SK-N-SH (cell line): ENCODE data around the gene CABP1. TPM values are rescaled to one million over a fixed set of nuclear protein-coding genes. Genes with fewer than 3 reads are reported as not detected.

ENCODE experiments used
- CTCF ChIA-PET: fragments of 300-600, 350-600 bp; formaldehyde crosslinking; extraction: SDS; loops from one replicate; lab custom pipeline; 2021; lab: Yijun Ruan, JAX
- POLR2A ChIA-PET: fragments of 350-600 bp; sonication (Branson Sonifier 250); formaldehyde crosslinking; extraction: SDS; loops from one replicate; lab custom pipeline; 2020; ENCODE audit warnings: antibody characterized with exemption, inconsistent platforms; lab: Yijun Ruan, JAX
- DNase-seq: peaks from one replicate; pipeline ENCODE4 v3.0.0; 2012
- H2AFZ ChIP-seq: fragments of 200-600 bp; sonication (generic); 2 replicates; pipeline ENCODE4 v1.8.1; 2016; ENCODE audit warnings: antibody characterized with exemption, mild to moderate bottlenecking, low read depth
- H3F3A ChIP-seq: fragments of 200-600 bp; sonication (generic); replicated peaks from 2 replicates; pipeline ENCODE3; 2016; ENCODE audit warnings: antibody characterized with exemption, mild to moderate bottlenecking; ENCODE audit not compliant: insufficient read depth
- H3K27ac ChIP-seq, 2 experiments: fragments of 200-500 bp in 1 of 2; fragments of 200-600 bp in 1 of 2; sonication (Bioruptor generic) in 1 of 2; sonication (generic), shearing (Covaris generic) in 1 of 2; 2 replicates each; pipeline versions ENCODE4 v1.5.1 to v1.6.1; 2014 to 2016; ENCODE audit warnings: low read depth in 2 of 2, inconsistent platforms in 1 of 2, low read length in 1 of 2, mild to moderate bottlenecking in 1 of 2, mixed read lengths in 1 of 2
- H3K27me3 ChIP-seq: fragments of 200-600 bp; sonication (generic), shearing (Covaris generic); 2 replicates; pipeline ENCODE4 v1.6.1; 2016; ENCODE audit warnings: mixed run types; ENCODE audit not compliant: insufficient read depth
- H3K36me3 ChIP-seq, 2 experiments: fragments of 200-500 bp in 1 of 2; fragments of 200-600 bp in 1 of 2; sonication (Bioruptor generic) in 1 of 2; sonication (generic) in 1 of 2; replicated peaks in 1 of 2; 2 replicates each; pipeline versions ENCODE3 to v1.5.1; 2014 to 2016; ENCODE audit warnings: low read length in 1 of 2, mild to moderate bottlenecking in 1 of 2; ENCODE audit not compliant: insufficient read depth in 2 of 2, control insufficient read depth in 1 of 2
- H3K4me1 ChIP-seq, 2 experiments: fragments of 200-500 bp in 1 of 2; fragments of 200-600 bp in 1 of 2; sonication (Bioruptor generic) in 1 of 2; sonication (generic), shearing (Covaris generic) in 1 of 2; 2 replicates each; pipeline versions ENCODE4 v1.5.1 to v1.6.1; 2014 to 2016; ENCODE audit warnings: low read depth in 1 of 2, low read length in 1 of 2, mixed run types in 1 of 2; ENCODE audit not compliant: insufficient read depth in 2 of 2, control insufficient read depth in 1 of 2
- H3K4me2 ChIP-seq: fragments of 200-600 bp; sonication (generic), shearing (Covaris generic); 2 replicates; pipeline ENCODE4 v1.6.1; 2017; ENCODE audit warnings: mixed run types
- H3K4me3 ChIP-seq, 2 experiments: fragments of 200-500 bp in 1 of 2; fragments of 200-600 bp in 1 of 2; sonication (Bioruptor generic) in 1 of 2; sonication (generic), shearing (Covaris generic) in 1 of 2; 2 replicates each; pipeline versions ENCODE4 v1.5.1 to v1.8.1; 2014 to 2016; ENCODE audit warnings: low read depth in 2 of 2, inconsistent platforms in 1 of 2, low read length in 1 of 2, mild to moderate bottlenecking in 1 of 2, mixed read lengths in 1 of 2, moderate library complexity in 1 of 2
- H3K79me2 ChIP-seq: fragments of 200-600 bp; sonication (generic); 2 replicates; pipeline ENCODE4 v1.8.1; 2017; ENCODE audit warnings: mild to moderate bottlenecking; ENCODE audit not compliant: insufficient read depth
- H3K9ac ChIP-seq: fragments of 200-600 bp; sonication (generic); 2 replicates; pipeline ENCODE4 v1.6.1; 2017; ENCODE audit warnings: mixed run types
- H3K9me2 ChIP-seq: fragments of 200-600 bp; sonication (generic); 2 replicates; pipeline ENCODE4 v1.6.1; 2017; ENCODE audit warnings: mixed run types
- H3K9me3 ChIP-seq: fragments of 200-600 bp; sonication (generic); 2 replicates; pipeline ENCODE4 v1.6.1; 2017; ENCODE audit warnings: mixed run types, mild to moderate bottlenecking, moderate library complexity
- H4K20me1 ChIP-seq: fragments of 200-600 bp; sonication (generic); 2 replicates; pipeline ENCODE4 v1.6.1; 2017; ENCODE audit warnings: mild to moderate bottlenecking, mixed run types; ENCODE audit not compliant: insufficient read depth
- MEF2A ChIP-seq: IDR thresholded peaks from 2 replicates; pipeline ENCODE4 v1.4.0; 2012; ENCODE audit warnings: low read depth, borderline replicate concordance
- RAD21 ChIP-seq: IDR thresholded peaks from 2 replicates; pipeline ENCODE4 v1.6.1; 2012; ENCODE audit warnings: mild to moderate bottlenecking, low read length
- WGBS: methylation state at CpG from one replicate; pipeline ENCODE4 v1.1.6; 2017; ENCODE audit warnings: low lambda C conversion rate; 5-methylcytosine and 5-hydroxymethylcytosine counted together
- polyA plus RNA-seq, 3 experiments: library from polyadenylated mRNA; depleted of rRNA; stranded (reverse); fragments of >200 nt; gene quantifications; 2 replicates each; pipeline ENCODE4 v1.2.3, GENCODE V29; 2012
- TF ChIP-seq, protein P1 (sequence below): fragments of 200-600 bp; sonication (generic); IDR thresholded peaks from 2 replicates; pipeline ENCODE4 v1.6.1; 2017; ENCODE audit warnings: antibody characterized with exemption, mild to moderate bottlenecking, moderate library complexity
- TF ChIP-seq, protein P2 (sequence below): fragments of 150-350 bp; IDR thresholded peaks from 2 replicates; pipeline ENCODE4 v1.6.1; 2017; ENCODE audit warnings: antibody characterized with exemption, low read length, low read depth, borderline replicate concordance

Gene CABP1
- polyA plus RNA-seq, 1 of the 3 experiments (the other 2 are of a cell fraction) = 0.08 TPM

DNA sequence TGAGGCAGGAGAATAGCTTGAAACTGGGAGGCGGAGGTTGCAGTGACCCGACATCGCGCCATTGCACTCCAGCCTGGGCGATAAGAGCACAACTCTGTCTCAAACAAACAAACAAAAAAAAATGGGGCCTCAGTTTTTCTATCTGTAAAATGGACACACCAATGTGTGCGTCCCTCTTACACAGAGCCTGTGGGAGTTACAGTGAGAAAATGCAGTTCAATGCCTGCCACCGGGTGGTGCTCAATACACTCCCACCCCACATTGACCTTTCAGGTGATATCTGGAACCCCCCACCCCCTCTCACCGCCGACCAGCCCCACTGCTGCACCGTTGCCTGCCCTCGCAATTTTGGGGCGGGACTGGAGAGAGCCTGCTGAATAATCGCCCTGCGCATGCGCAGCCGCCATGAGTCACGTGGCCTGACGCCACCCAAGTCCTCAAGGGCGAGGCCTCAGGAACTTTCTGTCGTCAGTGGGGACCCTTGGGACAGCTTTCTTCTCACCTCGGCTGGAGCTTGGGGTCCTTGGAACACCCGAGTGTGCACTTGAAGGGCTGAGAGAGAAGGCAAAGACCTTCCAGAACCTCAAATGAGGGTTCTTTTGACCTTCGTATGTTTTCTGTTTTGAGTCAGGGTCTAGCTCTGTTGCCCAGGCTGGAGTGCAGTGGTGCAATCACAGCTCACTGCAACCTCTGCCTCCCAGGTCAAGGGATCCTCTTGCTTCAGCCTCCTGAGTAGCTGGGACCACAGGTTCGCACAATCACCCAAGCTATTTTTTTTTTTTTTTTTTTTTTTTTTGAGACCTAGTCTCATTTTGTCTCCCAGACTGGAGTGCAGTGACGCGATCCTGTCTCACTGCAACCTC lies 14.6 kb upstream of the CABP1 start:
- no peaks in the 10 kb centered on the region for H3K79me2 ChIP-seq
- peaks cover 0 to 11% of the 10 kb centered on the region in 2 experiments; a peak in 1 of 4 replicates for H3K4me1 ChIP-seq
- H3K36me3 ChIP-seq = no peaks in the 10 kb centered on the region
- no peak overlapping the region for H3K4me2 ChIP-seq
- no peak overlapping the region for H2AFZ ChIP-seq
- 85% methylated on average over 26 of the region's 26 CpGs for WGBS
- no peak for TF ChIP-seq MEF2A
- TF ChIP-seq RAD21 = 0 out of 2 replicates have a peak, but pooled peaks have one; percentile 22
- TF ChIP-seq, protein P1, sequence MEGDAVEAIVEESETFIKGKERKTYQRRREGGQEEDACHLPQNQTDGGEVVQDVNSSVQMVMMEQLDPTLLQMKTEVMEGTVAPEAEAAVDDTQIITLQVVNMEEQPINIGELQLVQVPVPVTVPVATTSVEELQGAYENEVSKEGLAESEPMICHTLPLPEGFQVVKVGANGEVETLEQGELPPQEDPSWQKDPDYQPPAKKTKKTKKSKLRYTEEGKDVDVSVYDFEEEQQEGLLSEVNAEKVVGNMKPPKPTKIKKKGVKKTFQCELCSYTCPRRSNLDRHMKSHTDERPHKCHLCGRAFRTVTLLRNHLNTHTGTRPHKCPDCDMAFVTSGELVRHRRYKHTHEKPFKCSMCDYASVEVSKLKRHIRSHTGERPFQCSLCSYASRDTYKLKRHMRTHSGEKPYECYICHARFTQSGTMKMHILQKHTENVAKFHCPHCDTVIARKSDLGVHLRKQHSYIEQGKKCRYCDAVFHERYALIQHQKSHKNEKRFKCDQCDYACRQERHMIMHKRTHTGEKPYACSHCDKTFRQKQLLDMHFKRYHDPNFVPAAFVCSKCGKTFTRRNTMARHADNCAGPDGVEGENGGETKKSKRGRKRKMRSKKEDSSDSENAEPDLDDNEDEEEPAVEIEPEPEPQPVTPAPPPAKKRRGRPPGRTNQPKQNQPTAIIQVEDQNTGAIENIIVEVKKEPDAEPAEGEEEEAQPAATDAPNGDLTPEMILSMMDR = peak; percentile 31; the same call in 1 of the 2 replicates
- TF ChIP-seq, all 33 proteins: peak for 2
- Histone ChIP-seq H3K4me3 (no peak overlapping the region), H3F3A (no peaks in the 10 kb centered on the region), H4K20me1 (no peaks in the 10 kb centered on the region), H3K9ac (no peak overlapping the region), H3K9me3 (no peaks in the 10 kb centered on the region), H3K27me3 (no peaks in the 10 kb centered on the region), H3K27ac (no peak overlapping the region), H3K9me2 (no peaks in the 10 kb centered on the region)
- peak; percentile 55 for DNase-seq
- ChIA-PET CTCF (interaction anchor here (1.0 to 12.3 kb wide), 4 partner anchors 10 to 44 kb away, joined by 3 to 94 read pairs (median 4); no protein-coding TSS in a partner anchor), POLR2A (no interaction called here)

DNA sequence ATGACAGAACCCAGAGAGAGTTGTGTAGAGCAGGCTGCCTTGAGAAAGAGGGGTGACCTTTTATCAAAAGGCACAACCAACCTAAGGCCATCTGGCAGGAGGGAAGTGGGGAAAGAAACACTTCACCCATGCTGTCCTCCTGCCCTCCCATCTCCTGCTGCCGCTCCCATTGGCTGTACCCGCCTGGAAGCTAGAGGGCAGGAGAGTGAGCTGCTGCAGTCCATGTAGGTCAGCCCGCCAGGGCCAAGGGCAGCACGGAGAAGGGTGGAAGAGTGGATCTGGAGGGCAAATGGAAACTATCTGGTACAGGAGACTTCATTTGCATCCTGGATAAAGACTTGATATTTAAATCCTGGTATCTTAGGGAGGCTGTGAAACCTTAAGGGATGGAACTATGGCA lies 11.5 kb upstream of the CABP1 start:
- POLR2A ChIA-PET = no interaction called here
- H3K4me3 ChIP-seq = no peak overlapping the region
- TF ChIP-seq RAD21 = peak; percentile 23; the same call in 1 of the 2 replicates
- TF ChIP-seq, protein P2, sequence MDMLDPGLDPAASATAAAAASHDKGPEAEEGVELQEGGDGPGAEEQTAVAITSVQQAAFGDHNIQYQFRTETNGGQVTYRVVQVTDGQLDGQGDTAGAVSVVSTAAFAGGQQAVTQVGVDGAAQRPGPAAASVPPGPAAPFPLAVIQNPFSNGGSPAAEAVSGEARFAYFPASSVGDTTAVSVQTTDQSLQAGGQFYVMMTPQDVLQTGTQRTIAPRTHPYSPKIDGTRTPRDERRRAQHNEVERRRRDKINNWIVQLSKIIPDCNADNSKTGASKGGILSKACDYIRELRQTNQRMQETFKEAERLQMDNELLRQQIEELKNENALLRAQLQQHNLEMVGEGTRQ = no peak
- H3K9ac ChIP-seq = no peak overlapping the region
- WGBS = 85% methylated on average over 4 of the region's 4 CpGs
- H3K27ac ChIP-seq = no peak overlapping the region
- H3K4me1 ChIP-seq = peaks cover 0 to 11% of the 10 kb centered on the region in 2 experiments; a peak in 1 of 4 replicates
- no peaks in the 10 kb centered on the region for H3K9me3 ChIP-seq
- no peaks in the 10 kb centered on the region for H3K9me2 ChIP-seq
- H3K79me2 ChIP-seq = no peaks in the 10 kb centered on the region
- H3K4me2 ChIP-seq = no peak overlapping the region
- H3K36me3 ChIP-seq = no peaks in the 10 kb centered on the region
- DNase-seq = peak; percentile 67
- no peaks in the 10 kb centered on the region for H4K20me1 ChIP-seq
- no peaks in the 10 kb centered on the region for H3F3A ChIP-seq
- H3K27me3 ChIP-seq = no peaks in the 10 kb centered on the region
- no peak overlapping the region for H2AFZ ChIP-seq
- CTCF ChIA-PET = interaction anchor here (0.6 to 12.3 kb wide), 5 partner anchors 9 to 343 kb away, joined by 3 to 94 read pairs (median 3); partner anchors contain the start of gene CABP1
